GDM1 (cell line): Measurements from ENCODE around the gene SUV39H2.
"Not testable (repeated sequence)": the region's sequence is repeated elsewhere in the genome, so short reads cannot be mapped to it uniquely, and the experiment has no call there.

Experiments used
- DNase-seq: peaks from one replicate; lab custom pipeline; 2025; lab: John Stamatoyannopoulos, UW

SUV39H2 gene

GRCh38 chr10:14878266-14879123, at the start of gene SUV39H2:
Gene SUV39H2 (plus strand): TSS chr10:14878866. CDS start chr10:14878889, 23 bp downstream.
- DNase-seq = peak; percentile 95

- DNase-seq = no peak
Observed at GRCh38 chr10:14833106-14833505, 45.6 kb upstream of the SUV39H2 start.

GRCh38 chr10:14836208-14836607, 42.5 kb upstream of the SUV39H2 start:
- DNase-seq = no peak

- DNase-seq = no peak
Observed at GRCh38 chr10:14837003-14837756, 41.5 kb upstream of the SUV39H2 start.

GRCh38 chr10:14837757-14838581, 40.7 kb upstream of the SUV39H2 start, which contains the start of the genes CDNF, HSPA14 and MSANTD7:
Gene CDNF (minus strand): TSS chr10:14838037. CDS start chr10:14837946, 91 bp downstream.
Gene HSPA14 (plus strand): TSS chr10:14838306. CDS start chr10:14838403, 97 bp downstream.
Gene MSANTD7 (plus strand): TSS chr10:14838306. CDS start chr10:14842285, 3,979 bp downstream.
- peak; percentile 99 for DNase-seq

GRCh38 chr10:14838582-14839304, 39.9 kb upstream of the SUV39H2 start:
- DNase-seq = no peak

GRCh38 chr10:14839305-14839695, 39.4 kb upstream of the SUV39H2 start:
- DNase-seq = no peak

GRCh38 chr10:14840178-14840577, 38.5 kb upstream of the SUV39H2 start:
- DNase-seq = no peak

GRCh38 chr10:14843327-14843988, 35.2 kb upstream of the SUV39H2 start:
- no peak for DNase-seq

GRCh38 chr10:14844948-14845347, 33.7 kb upstream of the SUV39H2 start:
- DNase-seq = no peak

GRCh38 chr10:14852236-14852635, 26.4 kb upstream of the SUV39H2 start:
- DNase-seq = no peak

- no peak for DNase-seq
Observed at GRCh38 chr10:14855453-14855852, 23.2 kb upstream of the SUV39H2 start.

GRCh38 chr10:14858338-14858960, 20.2 kb upstream of the SUV39H2 start:
- DNase-seq = no peak

- no peak for DNase-seq
Observed at GRCh38 chr10:14859043-14859442, 19.6 kb upstream of the SUV39H2 start.

- DNase-seq = no peak
Observed at GRCh38 chr10:14859775-14860174, 18.9 kb upstream of the SUV39H2 start.

GRCh38 chr10:14860791-14861190, 17.9 kb upstream of the SUV39H2 start:
- DNase-seq = no peak

GRCh38 chr10:14864466-14864865, 14.2 kb upstream of the SUV39H2 start:
- DNase-seq = not testable (repeated sequence)

GRCh38 chr10:14864871-14865270, 13.8 kb upstream of the SUV39H2 start:
- DNase-seq = not testable (repeated sequence)

GRCh38 chr10:14873090-14873760, 5.4 kb upstream of the SUV39H2 start:
- no peak for DNase-seq

- no peak for DNase-seq
Observed at GRCh38 chr10:14875941-14876340, 2.7 kb upstream of the SUV39H2 start.
